ENCODE results near the gene MAPK8.

- TF ChIP-seq POLR2A (IDR thresholded peaks at IDR 0.05): no peak
- no peak for TF ChIP-seq CTCF (IDR thresholded peaks at IDR 0.05)
Observed at GRCh38 chr10:48478469-48478868, 172.0 kb downstream of the MAPK8 start.
